ENCODE results near the gene TBCE. TPM values are rescaled to one million over a fixed set of nuclear protein-coding genes. Genes with fewer than 3 reads are reported as not detected.

The TBCE gene, protein sequence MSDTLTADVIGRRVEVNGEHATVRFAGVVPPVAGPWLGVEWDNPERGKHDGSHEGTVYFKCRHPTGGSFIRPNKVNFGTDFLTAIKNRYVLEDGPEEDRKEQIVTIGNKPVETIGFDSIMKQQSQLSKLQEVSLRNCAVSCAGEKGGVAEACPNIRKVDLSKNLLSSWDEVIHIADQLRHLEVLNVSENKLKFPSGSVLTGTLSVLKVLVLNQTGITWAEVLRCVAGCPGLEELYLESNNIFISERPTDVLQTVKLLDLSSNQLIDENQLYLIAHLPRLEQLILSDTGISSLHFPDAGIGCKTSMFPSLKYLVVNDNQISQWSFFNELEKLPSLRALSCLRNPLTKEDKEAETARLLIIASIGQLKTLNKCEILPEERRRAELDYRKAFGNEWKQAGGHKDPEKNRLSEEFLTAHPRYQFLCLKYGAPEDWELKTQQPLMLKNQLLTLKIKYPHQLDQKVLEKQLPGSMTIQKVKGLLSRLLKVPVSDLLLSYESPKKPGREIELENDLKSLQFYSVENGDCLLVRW
- total RNA-seq (2022; extraction: Qiagen RNA extraction), result 39.4 to 58.3 TPM (median 41.8 TPM) in 5 replicates

DNA sequence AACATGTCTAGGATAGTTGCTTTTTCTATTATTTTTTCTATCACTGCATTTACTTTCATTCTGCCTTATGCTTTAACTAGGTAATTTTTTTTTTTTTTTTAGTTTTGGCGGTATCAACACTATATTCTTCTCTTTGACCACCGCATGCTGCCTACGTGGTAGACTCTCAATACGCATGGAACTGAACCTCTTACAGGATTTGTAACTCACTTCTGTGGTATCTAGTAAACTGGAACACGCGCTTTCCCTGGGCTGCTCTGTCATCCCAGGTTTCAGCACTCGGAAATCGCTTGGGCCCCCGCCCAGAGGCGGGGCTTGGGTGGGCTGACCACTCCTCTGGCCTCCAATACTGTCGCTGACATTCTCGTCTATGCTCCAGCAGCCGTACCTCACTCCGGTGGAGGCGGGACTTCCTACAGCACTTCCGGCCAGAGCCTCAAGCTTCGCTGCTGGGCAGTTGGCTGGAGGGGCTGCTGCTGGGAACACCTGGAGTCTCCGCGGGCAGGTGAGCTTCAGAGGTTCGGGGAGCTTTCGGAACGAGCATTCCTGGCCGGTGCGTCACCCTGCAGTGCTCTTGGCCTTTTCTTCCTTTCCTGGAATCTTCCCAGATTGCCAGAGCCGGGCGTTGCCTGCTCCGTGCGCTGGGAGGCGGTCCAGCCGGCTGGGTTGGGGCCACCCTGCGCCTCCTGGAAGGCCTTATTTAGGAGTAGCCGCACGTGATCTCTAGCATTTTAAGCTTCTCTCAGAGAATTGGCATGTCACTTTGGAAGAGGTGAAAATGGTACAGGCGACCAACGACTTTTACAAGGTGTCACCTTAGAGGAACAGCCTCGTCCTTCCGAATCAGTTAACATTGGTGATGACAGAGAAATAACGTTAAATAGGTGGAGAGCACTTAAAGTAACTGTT lies at the start of gene TBCE:
TSS of gene TBCE (plus strand) at position 428 of the 909 bp plus-strand sequence. CDS start 12,623 bp downstream, outside the sequence.

DNA sequence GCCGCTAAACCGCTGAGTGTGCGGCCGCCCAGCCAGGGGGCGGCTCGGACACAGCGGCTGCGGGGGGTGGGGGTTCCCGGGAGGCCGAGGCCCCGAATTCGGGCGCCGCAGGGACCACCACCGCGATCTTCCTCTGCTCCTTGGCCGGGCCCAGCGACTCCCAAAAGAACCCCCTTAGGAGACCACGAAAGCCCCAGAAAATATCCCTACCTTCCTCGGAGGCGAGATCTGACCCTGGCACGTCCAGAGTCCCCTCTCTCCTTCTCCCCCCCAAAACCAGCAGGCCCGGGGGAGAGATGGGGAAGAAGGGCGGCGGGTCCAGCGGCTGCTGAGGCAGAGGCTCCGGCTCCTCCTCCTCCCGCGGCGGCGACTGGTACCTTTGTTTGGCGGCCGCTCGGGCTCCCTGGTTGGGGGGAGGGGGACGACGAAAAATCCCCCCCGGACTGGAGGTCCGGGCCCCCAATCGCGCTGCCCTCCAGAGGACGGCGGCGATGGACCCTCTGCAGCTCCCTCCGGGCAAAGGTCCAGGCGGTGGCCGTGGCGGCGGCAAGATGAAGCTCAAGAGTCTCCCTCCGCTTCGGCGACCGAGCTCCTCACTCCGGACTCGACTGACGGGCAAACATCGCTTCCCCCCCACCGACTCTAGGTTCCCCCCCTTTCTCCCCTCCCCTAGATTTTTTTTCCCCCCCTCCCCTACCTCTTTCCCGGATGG lies 39.5 kb upstream of the TBCE start, which contains the start of gene ARID4B:
TSS of gene ARID4B (minus strand) at position 621 of the 712 bp plus-strand sequence. CDS start 1,260 bp downstream, outside the sequence.

GRCh38 chr1:235328271-235329138 lies 38.7 kb upstream of the TBCE start, which contains the start of gene GGPS1:
Gene GGPS1, plus strand, starts transcription at chr1:235328570. Its CDS starts 6,695 bp downstream, at chr1:235335265.

Other genes with a start within 250 kb of the TBCE start
- gene TOMM20, start 238.6 kb upstream of the TBCE start, total RNA-seq (2022; extraction: Qiagen RNA extraction), result 107 to 122 TPM (median 110 TPM) in 5 replicates
- 62.4 to 77.7 TPM (median 64.9 TPM) in 5 replicates for gene RBM34, start 206.2 kb upstream of the TBCE start, total RNA-seq (2022; extraction: Qiagen RNA extraction)
- 13.1 to 19.5 TPM (median 15.4 TPM) in 5 replicates for gene ARID4B, start 39.2 kb upstream of the TBCE start, total RNA-seq (2022; extraction: Qiagen RNA extraction)
- gene GGPS1, start 38.9 kb upstream of the TBCE start, total RNA-seq (2022; extraction: Qiagen RNA extraction), result 17.0 to 27.4 TPM (median 17.5 TPM) in 5 replicates
- gene B3GALNT2, start 137.0 kb downstream of the TBCE start, total RNA-seq (2022; extraction: Qiagen RNA extraction), result 14.4 to 19.2 TPM (median 17.5 TPM) in 5 replicates

Data from A549 treated with CORT108297 at 1 μM for 4 hours (cell line).